HepG2 (cell line): ENCODE data around the gene CLBA1. TPM values are rescaled to one million over a fixed set of nuclear protein-coding genes. Genes with fewer than 3 reads are reported as not detected.

Experiments
- ATAC-seq: fragments of 200-7000 bp; cut with Tn5 transposase; 3 replicates; pipeline ENCODE4 v1.9.1; 2020; ENCODE audit warnings: mild to moderate bottlenecking, moderate library complexity
- BruUV-seq: library from RNA; stranded (reverse); fragments of 400-500 nt; replicated peaks from 2 replicates; lab custom pipeline; 2021; lab: Mats Ljungman, UMichigan
- CTCF ChIA-PET: fragments of 300-600 bp; formaldehyde crosslinking; extraction: SDS; loops from one replicate; lab custom pipeline; 2021; ENCODE audit warnings: low total read pairs, inconsistent platforms, low intra/inter-chr PET ratio; lab: Yijun Ruan, JAX
- POLR2A ChIA-PET: fragments of 350-600 bp; sonication (Branson Sonifier 250); formaldehyde crosslinking; loops from one replicate; lab custom pipeline; 2020; ENCODE audit warnings: antibody characterized with exemption, inconsistent platforms; lab: Yijun Ruan, JAX
- DNase-seq: peaks from one replicate; pipeline ENCODE4 v3.0.0-alpha.2; 2015; ENCODE audit warnings: low spot score
- FAIRE-seq: peaks from 3 replicates; lab custom pipeline; 2011; peaks lifted over from hg19 to GRCh38; lab: Jason Lieb, UNC
- H2AFZ ChIP-seq: one replicate; pipeline ENCODE4 v1.6.1; 2011; ENCODE audit warnings: low read length, inconsistent platforms
- H3K27ac ChIP-seq: fragments of 300-600 bp; 3 replicates; pipeline ENCODE4 v1.8.0; 2011; ENCODE audit warnings: mixed run types, mild to moderate bottlenecking, mixed read lengths, low read length, inconsistent platforms; ENCODE audit not compliant: insufficient read depth; ENCODE audit errors: extremely low read length
- H3K27me3 ChIP-seq, 2 experiments: fragments of 200-600 bp in 1 of 2; 2 replicates in 1 of 2; 3 replicates in 1 of 2; pipeline versions ENCODE4 v1.6.0 to v1.8.0; 2011; ENCODE audit warnings: low read length in 2 of 2, mild to moderate bottlenecking in 2 of 2, moderate library complexity in 2 of 2, inconsistent platforms in 1 of 2; ENCODE audit not compliant: insufficient read depth in 2 of 2, control insufficient read depth in 1 of 2
- H3K36me3 ChIP-seq, 2 experiments: fragments of 200-600 bp in 1 of 2; replicated peaks in 1 of 2; 2 replicates in 1 of 2; 3 replicates in 1 of 2; pipeline versions ENCODE4 v1.5.1 to v1.8.0; 2011; ENCODE audit warnings: low read length in 2 of 2, inconsistent platforms in 1 of 2; ENCODE audit not compliant: insufficient read depth in 2 of 2, control insufficient read depth in 1 of 2
- H3K4me1 ChIP-seq: 2 replicates; pipeline ENCODE4 v1.5.1; 2012; ENCODE audit warnings: low read length, inconsistent platforms; ENCODE audit not compliant: insufficient read depth
- H3K4me2 ChIP-seq: 2 replicates; pipeline ENCODE4 v1.6.0; 2011; ENCODE audit warnings: low read depth, low read length, inconsistent platforms
- H3K4me3 ChIP-seq, 3 experiments: fragments of 200-600 bp in 1 of 3; sonication (generic), shearing (Covaris generic) in 1 of 3; replicated peaks in 1 of 3; 2 replicates each; pipeline ENCODE4 v1.5.1; 2011 to 2016; ENCODE audit warnings: low read length in 3 of 3, inconsistent platforms in 2 of 3, low read depth in 2 of 3, mild to moderate bottlenecking in 2 of 3, control low read depth in 1 of 3, mixed read lengths in 1 of 3; ENCODE audit not compliant: insufficient read depth in 1 of 3
- H3K79me2 ChIP-seq: one replicate; pipeline ENCODE4 v1.6.1; 2011; ENCODE audit warnings: low read length, inconsistent platforms; ENCODE audit not compliant: insufficient read depth
- H3K9ac ChIP-seq: 2 replicates; pipeline ENCODE4 v1.6.0; 2011; ENCODE audit warnings: mild to moderate bottlenecking, low read depth, low read length, inconsistent platforms; ENCODE audit not compliant: insufficient read depth
- H3K9me3 ChIP-seq: 2 replicates; pipeline ENCODE4 v1.5.1; 2012; ENCODE audit warnings: mild to moderate bottlenecking, low read length
- H4K20me1 ChIP-seq: 2 replicates; pipeline ENCODE4 v1.6.0; 2011; ENCODE audit warnings: inconsistent platforms, mild to moderate bottlenecking, low read length, moderate library complexity; ENCODE audit not compliant: insufficient read depth
- AGO2 ChIP-seq: fragments of 200-400 bp; formaldehyde crosslinking; optimal IDR thresholded peaks from 2 replicates; pipeline ENCODE3; 2017; ENCODE audit warnings: mild to moderate bottlenecking, low read depth, low read length, moderate library complexity
- E2F5 ChIP-seq: sonication (generic); formaldehyde crosslinking; conservative IDR thresholded peaks from 2 replicates; pipeline ENCODE4 v1.4.0; 2020; ENCODE audit warnings: missing genetic modification reagents
- KMT2B ChIP-seq: IDR thresholded peaks from 2 replicates; pipeline ENCODE4 v1.6.1; 2016; ENCODE audit warnings: missing genetic modification reagents, missing compliant biosample characterization
- NCOA2 ChIP-seq: sonication (generic); formaldehyde crosslinking; IDR thresholded peaks from 2 replicates; pipeline ENCODE4 v1.8.0; 2022; ENCODE audit warnings: inconsistent platforms
- SKI ChIP-seq: fragments of 450-650 bp; IDR thresholded peaks from one replicate; pipeline ENCODE4 v1.6.1; 2018; ENCODE audit warnings: mild to moderate bottlenecking; ENCODE audit not compliant: partially characterized antibody
- ZBTB3 ChIP-seq: sonication (generic); formaldehyde crosslinking; IDR thresholded peaks from 2 replicates; pipeline ENCODE4 v1.4.0; 2020; ENCODE audit warnings: low read depth, mild to moderate bottlenecking, moderate library complexity, missing genetic modification reagents, borderline replicate concordance
- ZFP90 ChIP-seq: sonication (generic); formaldehyde crosslinking; IDR thresholded peaks from 2 replicates; pipeline ENCODE4 v1.8.0; 2022; ENCODE audit warnings: missing genetic modification reagents, mild to moderate bottlenecking, inconsistent platforms, borderline replicate concordance
- ZNF800 ChIP-seq: sonication (generic); formaldehyde crosslinking; IDR thresholded peaks from 2 replicates; pipeline ENCODE4 v1.4.0; 2020; ENCODE audit warnings: missing genetic modification reagents
- ZSCAN25 ChIP-seq: sonication (generic); formaldehyde crosslinking; IDR thresholded peaks from 2 replicates; pipeline ENCODE4 v1.8.0; 2022; ENCODE audit warnings: mild to moderate bottlenecking, missing genetic modification reagents
- WGBS: methylation state at CpG from one replicate; pipeline ENCODE4 v1.1.6; 2017; ENCODE audit warnings: low lambda C conversion rate; 5-methylcytosine and 5-hydroxymethylcytosine counted together
- in situ Hi-C: cut with HindIII; loops from 2 replicates; pipeline ENCODE4 v1.10.0; 2017; ENCODE audit warnings: low pct_unique_long_range_greater_than_20kb; ENCODE audit not compliant: extremely low pct_ligation_motif_present
- intact Hi-C: fragments of 100-400 bp; cut with micrococcal nuclease; formaldehyde crosslinking; loops from one replicate; pipeline ENCODE4 v1.10.0; 2022; ENCODE audit not compliant: unreplicated experiment
- polyA plus RNA-seq, 8 experiments: library from polyadenylated mRNA; depleted of rRNA in 3 of 8; stranded (reverse) in 7 of 8; unstranded in 1 of 8; fragments of >200 nt; fragmentation: Illumina TruSeq in 4 of 8; extraction: Trizol in 4 of 8; gene quantifications; 2 replicates each; pipeline versions ENCODE4 v1.2.1 to v1.2.3, GENCODE V29; 2011 to 2016; ENCODE audit warnings: low read depth in 4 of 8, missing spikeins in 1 of 8, mixed read lengths in 1 of 8; ENCODE audit not compliant: insufficient read depth in 1 of 8
- total RNA-seq, 5 experiments: library from RNA; depleted of rRNA; stranded (reverse); fragments of >200 nt; fragmentation: Illumina TruSeq; extraction: Trizol; gene quantifications; 2 replicates each; pipeline ENCODE4 v1.2.3, GENCODE V29; 2016; ENCODE audit warnings: low read depth in 1 of 5
- TF ChIP-seq, protein P1 (sequence below): sonication (generic); formaldehyde crosslinking; IDR thresholded peaks from 2 replicates; pipeline ENCODE4 v1.5.0; 2020; ENCODE audit warnings: missing genetic modification reagents

CLBA1 gene
- total and polyA plus RNA-seq, 2 of the 13 experiments (the other 11 are each of a cell fraction or from before 2014, with no cell fraction given), result 1.2 to 1.4 TPM

- FAIRE-seq, result no peak
- CTCF ChIA-PET, result no interaction called here
Observed at GRCh38 chr14:105029402-105029801, 43.8 kb downstream of the CLBA1 start.

More at GRCh38 chr14:105029402-105029801, 43.8 kb downstream of the CLBA1 start:
- 13% methylated on average over 7 of the region's 7 CpGs for WGBS
- DNase-seq (no peak), ATAC-seq (no peak)
- Histone ChIP-seq H3K27ac (no peak overlapping the region), H3K9ac (no peak overlapping the region), H3K4me2 (no peak overlapping the region), H3K4me1 (peaks cover under 1% of the 10 kb centered on the region; the same call in 1 of the 2 replicates), H3K27me3 (peaks cover 1 to 30% of the 10 kb centered on the region in 2 experiments; a peak in 4 of 5 replicates), H2AFZ (no peak overlapping the region), H3K9me3 (no peaks in the 10 kb centered on the region), H3K4me3 (no peak overlapping the region), H3K36me3 (no peaks in the 10 kb centered on the region), H3K79me2 (no peaks in the 10 kb centered on the region), H4K20me1 (no peaks in the 10 kb centered on the region)
- no TSS peak for BruUV-seq
- TF ChIP-seq ZBTB3 (CRISPR knock-in tag) (no peak), SKI (no peak), ZNF800 (no peak), ZFP90 (CRISPR knock-in tag) (no peak), ZSCAN25 (CRISPR knock-in tag) (no peak), NCOA2 (no peak), AGO2 (no peak), KMT2B (CRISPR knock-in tag) (no peak), E2F5 (CRISPR knock-in tag) (no peak)
- TF ChIP-seq, protein P1, sequence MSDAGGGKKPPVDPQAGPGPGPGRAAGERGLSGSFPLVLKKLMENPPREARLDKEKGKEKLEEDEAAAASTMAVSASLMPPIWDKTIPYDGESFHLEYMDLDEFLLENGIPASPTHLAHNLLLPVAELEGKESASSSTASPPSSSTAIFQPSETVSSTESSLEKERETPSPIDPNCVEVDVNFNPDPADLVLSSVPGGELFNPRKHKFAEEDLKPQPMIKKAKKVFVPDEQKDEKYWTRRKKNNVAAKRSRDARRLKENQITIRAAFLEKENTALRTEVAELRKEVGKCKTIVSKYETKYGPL (CRISPR knock-in tag), result no peak
- intact Hi-C loops, result no loop called here
- POLR2A ChIA-PET, result no interaction called here
- in situ Hi-C loops, result no loop called here
